ENCODE measurements around the gene MMADHC.

Gene MMADHC

DNA sequence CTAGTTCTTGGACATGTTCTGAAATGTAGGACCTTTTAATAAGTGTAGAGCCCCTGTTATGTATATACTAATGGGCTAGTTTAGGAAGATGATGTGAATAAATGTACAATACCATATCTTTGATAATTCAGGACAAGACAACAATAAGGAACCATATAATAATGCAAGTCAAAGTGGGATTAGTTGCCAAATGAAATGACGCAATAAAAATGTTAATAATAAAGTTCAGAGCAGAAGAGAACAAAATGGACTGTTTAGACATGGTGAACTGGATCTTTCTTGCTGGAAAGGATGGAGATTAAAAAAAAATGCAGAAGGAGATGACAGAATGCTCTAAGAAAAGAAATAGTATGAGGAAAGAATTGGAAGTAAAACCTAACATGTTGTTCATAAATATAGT is 43.7 kb downstream of the MMADHC start:
- TF ChIP-seq, protein P1, sequence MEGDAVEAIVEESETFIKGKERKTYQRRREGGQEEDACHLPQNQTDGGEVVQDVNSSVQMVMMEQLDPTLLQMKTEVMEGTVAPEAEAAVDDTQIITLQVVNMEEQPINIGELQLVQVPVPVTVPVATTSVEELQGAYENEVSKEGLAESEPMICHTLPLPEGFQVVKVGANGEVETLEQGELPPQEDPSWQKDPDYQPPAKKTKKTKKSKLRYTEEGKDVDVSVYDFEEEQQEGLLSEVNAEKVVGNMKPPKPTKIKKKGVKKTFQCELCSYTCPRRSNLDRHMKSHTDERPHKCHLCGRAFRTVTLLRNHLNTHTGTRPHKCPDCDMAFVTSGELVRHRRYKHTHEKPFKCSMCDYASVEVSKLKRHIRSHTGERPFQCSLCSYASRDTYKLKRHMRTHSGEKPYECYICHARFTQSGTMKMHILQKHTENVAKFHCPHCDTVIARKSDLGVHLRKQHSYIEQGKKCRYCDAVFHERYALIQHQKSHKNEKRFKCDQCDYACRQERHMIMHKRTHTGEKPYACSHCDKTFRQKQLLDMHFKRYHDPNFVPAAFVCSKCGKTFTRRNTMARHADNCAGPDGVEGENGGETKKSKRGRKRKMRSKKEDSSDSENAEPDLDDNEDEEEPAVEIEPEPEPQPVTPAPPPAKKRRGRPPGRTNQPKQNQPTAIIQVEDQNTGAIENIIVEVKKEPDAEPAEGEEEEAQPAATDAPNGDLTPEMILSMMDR (IDR thresholded peaks at IDR 0.05; ENCODE audit: borderline replicate concordance, control extremely low read depth, extremely low read depth, insufficient read depth, missing control alignments): no peak
- in situ Hi-C loops (cut with MboI; ENCODE audit: low sequenced_read_pairs, unreplicated experiment): no loop called here
- no peak for DNase-seq (ENCODE audit: low spot score)

DNA sequence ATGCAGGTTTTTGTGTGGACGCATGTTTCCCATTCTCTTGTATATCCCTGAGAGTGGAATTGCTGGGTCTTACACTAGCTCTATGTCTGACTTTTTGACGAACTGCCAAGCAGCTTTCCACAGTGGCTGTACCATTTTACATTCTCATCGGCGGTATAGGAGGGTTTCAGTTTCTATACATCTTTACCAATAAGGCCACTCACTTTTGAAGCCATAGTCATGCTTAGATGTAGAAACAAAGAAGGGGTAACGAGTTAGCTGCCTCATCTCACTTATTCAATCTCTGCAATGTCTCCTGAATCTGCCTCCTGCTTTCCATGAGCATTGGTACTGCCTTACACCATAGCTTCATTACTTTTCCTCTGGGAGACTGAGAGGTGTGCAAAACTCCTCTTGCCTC is 47.4 kb downstream of the MMADHC start:
- TF ChIP-seq, protein P1 (IDR thresholded peaks at IDR 0.05; ENCODE audit: borderline replicate concordance, control extremely low read depth, extremely low read depth, insufficient read depth, missing control alignments): no peak
- no peak for DNase-seq (ENCODE audit: low spot score)
- in situ Hi-C loops (cut with MboI; ENCODE audit: low sequenced_read_pairs, unreplicated experiment): no loop called here

GRCh38 chr2:149538138-149538833 is 49.3 kb downstream of the MMADHC start:
- no peak for DNase-seq (ENCODE audit: low spot score)
- TF ChIP-seq, protein P1 (IDR thresholded peaks at IDR 0.05; ENCODE audit: borderline replicate concordance, control extremely low read depth, extremely low read depth, insufficient read depth, missing control alignments): no peak
- in situ Hi-C loops (cut with MboI; ENCODE audit: low sequenced_read_pairs, unreplicated experiment): no loop called here

DNA sequence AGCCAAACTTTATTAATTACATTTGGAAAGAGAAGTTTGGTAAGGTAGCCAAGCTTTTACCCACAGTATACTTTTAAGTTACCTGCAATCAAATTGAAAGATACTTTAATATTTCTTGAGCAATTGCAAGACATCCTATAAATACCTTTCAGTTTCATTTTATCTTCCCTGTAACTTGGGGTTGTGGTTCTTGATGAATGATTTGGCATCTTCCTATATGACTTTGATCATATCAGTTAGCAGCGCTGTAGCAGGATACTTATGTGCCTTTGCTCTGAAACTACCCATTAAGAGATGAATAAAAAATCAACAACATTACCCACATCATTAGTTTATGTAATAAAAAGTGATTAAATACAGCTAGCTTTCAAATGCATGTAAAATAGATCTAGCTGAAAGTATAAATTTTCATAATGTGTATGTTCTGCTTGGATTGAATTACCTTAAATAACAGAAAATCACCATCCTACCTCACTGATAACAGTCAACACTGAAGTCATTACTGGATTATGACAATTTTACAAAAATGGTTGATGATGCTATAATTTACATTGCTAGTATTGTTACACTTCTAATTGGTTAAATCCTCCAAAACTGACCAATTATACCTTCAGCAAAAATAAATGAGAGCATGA is 50.4 kb downstream of the MMADHC start:
- in situ Hi-C loops (cut with MboI; ENCODE audit: low sequenced_read_pairs, unreplicated experiment): no loop called here
- no peak for DNase-seq (ENCODE audit: low spot score)
- TF ChIP-seq, protein P1 (IDR thresholded peaks at IDR 0.05; ENCODE audit: borderline replicate concordance, control extremely low read depth, extremely low read depth, insufficient read depth, missing control alignments): no peak

DNA sequence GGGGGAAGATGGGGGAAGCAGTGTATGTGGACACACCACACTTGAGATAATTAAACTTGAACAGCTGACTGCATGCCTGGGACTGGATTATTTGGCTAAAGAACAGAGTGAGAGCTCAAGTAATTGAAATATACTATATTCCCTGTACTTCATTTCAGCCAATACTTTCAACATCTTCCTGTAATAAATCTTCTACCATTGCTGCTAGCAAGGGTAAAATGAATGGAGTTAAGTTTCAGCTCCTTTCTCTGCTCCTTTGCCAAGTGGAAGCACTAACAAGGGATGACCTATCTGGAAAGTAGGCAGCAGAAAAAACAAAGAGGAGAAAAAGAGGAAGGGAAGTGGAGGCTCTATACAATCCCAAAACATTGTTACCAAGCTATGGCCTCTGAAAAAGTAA is 50.9 kb downstream of the MMADHC start:
- TF ChIP-seq, protein P1 (IDR thresholded peaks at IDR 0.05; ENCODE audit: borderline replicate concordance, control extremely low read depth, extremely low read depth, insufficient read depth, missing control alignments): no peak
- in situ Hi-C loops (cut with MboI; ENCODE audit: low sequenced_read_pairs, unreplicated experiment): no loop called here
- DNase-seq (ENCODE audit: low spot score): no peak

GRCh38 chr2:149534674-149535073 is 52.9 kb downstream of the MMADHC start:
- no peak for DNase-seq (ENCODE audit: low spot score)
- in situ Hi-C loops (cut with MboI; ENCODE audit: low sequenced_read_pairs, unreplicated experiment): no loop called here
- TF ChIP-seq, protein P1 (IDR thresholded peaks at IDR 0.05; ENCODE audit: borderline replicate concordance, control extremely low read depth, extremely low read depth, insufficient read depth, missing control alignments): no peak
